DMS 273 treated with DMSO at 0.1 percent for 48 hours (cell line): ENCODE data around the gene RELN.
A peak's percentile ranks its signal among the peaks of the same experiment; 100 is the strongest.
"Not testable (repeated sequence)": the region's sequence is repeated elsewhere in the genome, so short reads cannot be mapped to it uniquely, and the experiment has no call there.

Experiments
- DNase-seq: peaks from one replicate; lab custom pipeline; 2025; lab: John Stamatoyannopoulos, UW

Gene RELN

GRCh38 chr7:103784646-103785286, 204.7 kb downstream of the RELN start:
- no peak for DNase-seq

- DNase-seq, result no peak
Observed at GRCh38 chr7:103781409-103781808, 208.0 kb downstream of the RELN start.

- not testable (repeated sequence) for DNase-seq
Observed at GRCh38 chr7:103780561-103780960, 208.9 kb downstream of the RELN start.

- DNase-seq, result no peak
Observed at GRCh38 chr7:103777440-103777839, 212.0 kb downstream of the RELN start.

- DNase-seq, result no peak
Observed at GRCh38 chr7:103773726-103774125, 215.7 kb downstream of the RELN start.

- no peak for DNase-seq
Observed at GRCh38 chr7:103772171-103772773, 217.2 kb downstream of the RELN start.

- no peak for DNase-seq
Observed at GRCh38 chr7:103771294-103771693, 218.2 kb downstream of the RELN start.

GRCh38 chr7:103766660-103767059, 222.8 kb downstream of the RELN start:
- no peak for DNase-seq

GRCh38 chr7:103765901-103766300, 223.6 kb downstream of the RELN start:
- no peak for DNase-seq

- DNase-seq, result no peak
Observed at GRCh38 chr7:103764901-103765300, 224.6 kb downstream of the RELN start.

- no peak for DNase-seq
Observed at GRCh38 chr7:103762877-103763276, 226.6 kb downstream of the RELN start.

- no peak for DNase-seq
Observed at GRCh38 chr7:103762065-103762760, 227.2 kb downstream of the RELN start.

GRCh38 chr7:103752995-103753394, 236.5 kb downstream of the RELN start:
- peak; percentile 21 for DNase-seq

- DNase-seq, result no peak
Observed at GRCh38 chr7:103751311-103751880, 238.1 kb downstream of the RELN start.

- DNase-seq, result no peak
Observed at GRCh38 chr7:103748680-103749079, 240.8 kb downstream of the RELN start.

GRCh38 chr7:103735377-103735776, 254.1 kb downstream of the RELN start:
- no peak for DNase-seq

- no peak for DNase-seq
Observed at GRCh38 chr7:103731169-103731568, 258.3 kb downstream of the RELN start.

- no peak for DNase-seq
Observed at GRCh38 chr7:103729026-103729425, 260.4 kb downstream of the RELN start.

- peak; percentile 28 for DNase-seq
Observed at GRCh38 chr7:103727982-103728610, 261.4 kb downstream of the RELN start.

GRCh38 chr7:103719070-103719469, 270.4 kb downstream of the RELN start:
- DNase-seq, result no peak

GRCh38 chr7:103718482-103719061, 270.9 kb downstream of the RELN start:
- no peak for DNase-seq

GRCh38 chr7:103717574-103717973, 271.9 kb downstream of the RELN start:
- DNase-seq, result no peak
